Trophoblast cell (in vitro differentiated cells and primary cell): Measurements from ENCODE around the gene TARBP2.

Experiments
- DNase-seq, 2 donors: peaks; one replicate each; pipeline ENCODE4 v3.0.0-alpha.2; 2016
- H2AFZ ChIP-seq: 2 replicates; pipeline ENCODE4 v1.6.1; 2013; ENCODE audit warnings: low read length, moderate library complexity, mild to moderate bottlenecking; ENCODE audit not compliant: insufficient read depth, poor library complexity
- H2AK5ac ChIP-seq: 2 replicates; pipeline ENCODE4 v1.6.1; 2013; ENCODE audit warnings: mild to moderate bottlenecking, low read length
- H2BK120ac ChIP-seq: 2 replicates; pipeline ENCODE4 v1.6.1; 2013; ENCODE audit warnings: low read length, mild to moderate bottlenecking, moderate library complexity; ENCODE audit not compliant: insufficient read depth, poor library complexity
- H2BK12ac ChIP-seq: 2 replicates; pipeline ENCODE4 v1.6.1; 2013; ENCODE audit warnings: mild to moderate bottlenecking, low read length, moderate library complexity
- H2BK5ac ChIP-seq: 2 replicates; pipeline ENCODE4 v1.6.1; 2013; ENCODE audit warnings: low read length, low read depth, moderate library complexity, mild to moderate bottlenecking; ENCODE audit not compliant: poor library complexity
- H3K14ac ChIP-seq: 2 replicates; pipeline ENCODE4 v1.6.1; 2013; ENCODE audit warnings: mild to moderate bottlenecking, low read length
- H3K18ac ChIP-seq: 2 replicates; pipeline ENCODE4 v1.6.1; 2013; ENCODE audit warnings: mild to moderate bottlenecking, low read length
- H3K23ac ChIP-seq: 2 replicates; pipeline ENCODE4 v1.6.1; 2013; ENCODE audit warnings: low read length
- H3K27ac ChIP-seq: 2 replicates; pipeline ENCODE4 v1.5.1; 2013; ENCODE audit warnings: low read depth, mild to moderate bottlenecking, inconsistent platforms, low read length, moderate library complexity
- H3K27me3 ChIP-seq: 2 replicates; pipeline ENCODE4 v1.6.1; 2013; ENCODE audit warnings: inconsistent platforms, mild to moderate bottlenecking, low read length, moderate library complexity; ENCODE audit not compliant: insufficient read depth
- H3K36me3 ChIP-seq, 2 experiments: 1 replicate in 1 of 2; 2 replicates in 1 of 2; pipeline ENCODE4 v1.6.1; 2013; ENCODE audit warnings: low read length in 2 of 2, mild to moderate bottlenecking in 2 of 2, moderate library complexity in 1 of 2; ENCODE audit not compliant: insufficient read depth in 2 of 2, control insufficient read depth in 1 of 2
- H3K4ac ChIP-seq: 2 replicates; pipeline ENCODE4 v1.6.1; 2013; ENCODE audit warnings: low read depth, mild to moderate bottlenecking, low read length, moderate library complexity
- H3K4me1 ChIP-seq, 2 experiments: 1 replicate in 1 of 2; 2 replicates in 1 of 2; pipeline ENCODE4 v1.6.1; 2013; ENCODE audit warnings: low read length in 2 of 2, mild to moderate bottlenecking in 2 of 2, moderate library complexity in 1 of 2; ENCODE audit not compliant: insufficient read depth in 2 of 2, control insufficient read depth in 1 of 2
- H3K4me2 ChIP-seq: 2 replicates; pipeline ENCODE4 v1.6.1; 2013; ENCODE audit warnings: inconsistent platforms, mild to moderate bottlenecking, low read length, moderate library complexity
- H3K4me3 ChIP-seq: 2 replicates; pipeline ENCODE4 v1.5.1; 2013; ENCODE audit warnings: mild to moderate bottlenecking, low read depth, low read length, inconsistent platforms
- H3K79me1 ChIP-seq: one replicate; pipeline ENCODE4 v1.6.1; 2013; ENCODE audit warnings: low read length
- H3K79me2 ChIP-seq: 2 replicates; pipeline ENCODE4 v1.6.1; 2013; ENCODE audit warnings: low read length, mild to moderate bottlenecking; ENCODE audit not compliant: control insufficient read depth, insufficient read depth, poor library complexity
- H3K9ac ChIP-seq: 2 replicates; pipeline ENCODE4 v1.6.1; 2013; ENCODE audit warnings: mild to moderate bottlenecking, low read length
- H3K9me3 ChIP-seq: 2 replicates; pipeline ENCODE4 v1.6.1; 2013; ENCODE audit warnings: low read depth, mild to moderate bottlenecking, control low read depth, inconsistent platforms, low read length; ENCODE audit not compliant: insufficient read depth
- H4K12ac ChIP-seq: 2 replicates; pipeline ENCODE4 v1.6.1; 2013; ENCODE audit warnings: low read depth, mild to moderate bottlenecking, low read length, moderate library complexity
- H4K8ac ChIP-seq: 2 replicates; pipeline ENCODE4 v1.6.1; 2013; ENCODE audit warnings: low read depth, mild to moderate bottlenecking, low read length, moderate library complexity
- H4K91ac ChIP-seq: one replicate; pipeline ENCODE4 v1.6.1; 2013; ENCODE audit warnings: low read depth, mild to moderate bottlenecking, low read length, moderate library complexity
- WGBS: extraction: QIAGEN DNeasy Blood & Tissue Kit; methylation state at CpG from one replicate; pipeline ENCODE4 v1.1.7; 2013; ENCODE audit warnings: missing lambda C conversion rate; ENCODE audit not compliant: insufficient read length, insufficient coverage; ENCODE audit errors: extremely low coverage; 5-methylcytosine and 5-hydroxymethylcytosine counted together

The TARBP2 gene

DNA sequence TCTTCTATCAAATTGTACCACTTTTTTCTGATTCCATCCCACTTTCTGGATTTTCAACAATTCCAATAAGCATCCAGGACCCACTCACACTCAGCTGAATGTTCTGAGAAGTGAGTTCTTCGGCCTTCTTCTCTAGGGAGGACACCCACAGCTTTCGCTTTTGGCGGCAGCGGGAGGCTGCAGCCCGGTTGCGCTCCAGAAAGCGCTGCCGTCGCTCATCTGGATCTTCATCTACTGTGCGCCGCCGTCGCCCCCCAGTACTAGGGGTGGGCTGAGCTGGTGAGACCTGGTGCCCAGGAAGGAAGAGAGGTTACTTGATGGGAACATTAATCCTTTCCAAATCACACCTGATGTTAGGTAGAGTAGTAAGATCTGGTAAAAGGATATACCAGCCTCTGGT lies 23.4 kb downstream of the TARBP2 start:
- Histone ChIP-seq H4K8ac (no peak overlapping the region), H3K4me1 (no peaks in the 10 kb centered on the region), H2AFZ (no peak overlapping the region), H3K9me3 (no peaks in the 10 kb centered on the region), H3K18ac (no peak overlapping the region), H3K79me2 (no peaks in the 10 kb centered on the region), H2BK120ac (no peak overlapping the region), H3K23ac (no peak overlapping the region), H3K4me2 (no peak overlapping the region), H2AK5ac (no peak overlapping the region), H3K9ac (peak overlapping the region; percentile 64), H3K36me3 (peaks cover 16 to 24% of the 10 kb centered on the region in 2 experiments), H3K4ac (no peak overlapping the region), H3K79me1 (no peaks in the 10 kb centered on the region), H3K14ac (no peak overlapping the region), H3K27me3 (no peaks in the 10 kb centered on the region), H2BK12ac (no peak overlapping the region), H4K12ac (no peak overlapping the region), H4K91ac (no peak overlapping the region), H3K27ac (no peak overlapping the region), H3K4me3 (no peak overlapping the region), H2BK5ac (no peak overlapping the region)
- no CpG with 5 or more reads among the region's 13 CpGs for WGBS
- DNase-seq, result no peak

- H4K91ac ChIP-seq, result no peak overlapping the region
- no peaks in the 10 kb centered on the region for H3K27me3 ChIP-seq
- no peak overlapping the region for H4K12ac ChIP-seq
- no peaks in the 10 kb centered on the region for H3K9me3 ChIP-seq
- no peak overlapping the region for H3K4me2 ChIP-seq
- peaks cover 24 to 27% of the 10 kb centered on the region in 2 experiments for H3K36me3 ChIP-seq
- no peak overlapping the region for H2AFZ ChIP-seq
- no peak overlapping the region for H3K9ac ChIP-seq
- H2BK5ac ChIP-seq, result no peak overlapping the region
- no peak overlapping the region for H2BK12ac ChIP-seq
- no peak for DNase-seq
- H4K8ac ChIP-seq, result no peak overlapping the region
- H3K23ac ChIP-seq, result no peak overlapping the region
- H3K79me1 ChIP-seq, result no peaks in the 10 kb centered on the region
- no peak overlapping the region for H3K18ac ChIP-seq
- WGBS, result no CpG with 5 or more reads among the region's 2 CpGs
- no peak overlapping the region for H2BK120ac ChIP-seq
- no peak overlapping the region for H3K27ac ChIP-seq
- no peak overlapping the region for H3K4me3 ChIP-seq
- H3K79me2 ChIP-seq, result no peaks in the 10 kb centered on the region
- no peak overlapping the region for H3K4ac ChIP-seq
- H2AK5ac ChIP-seq, result no peak overlapping the region
- no peaks in the 10 kb centered on the region for H3K4me1 ChIP-seq
- H3K14ac ChIP-seq, result no peak overlapping the region
Measured at GRCh38 chr12:53530061-53530460, 29.0 kb downstream of the TARBP2 start.

GRCh38 chr12:53530920-53531319 lies 29.8 kb downstream of the TARBP2 start:
- no peaks in the 10 kb centered on the region for H3K27me3 ChIP-seq
- no peak overlapping the region for H3K18ac ChIP-seq
- H3K27ac ChIP-seq, result no peak overlapping the region
- H3K79me1 ChIP-seq, result no peaks in the 10 kb centered on the region
- no peaks in the 10 kb centered on the region for H3K79me2 ChIP-seq
- no peak overlapping the region for H4K8ac ChIP-seq
- H2BK5ac ChIP-seq, result no peak overlapping the region
- peaks cover 27% of the 10 kb centered on the region in 2 experiments for H3K36me3 ChIP-seq
- H3K4me2 ChIP-seq, result no peak overlapping the region
- WGBS, result no CpG with 5 or more reads among the region's 4 CpGs
- H3K14ac ChIP-seq, result no peak overlapping the region
- H3K9me3 ChIP-seq, result no peaks in the 10 kb centered on the region
- peak; percentile 57 to 76 for DNase-seq
- no peak overlapping the region for H2BK12ac ChIP-seq
- no peak overlapping the region for H2BK120ac ChIP-seq
- no peak overlapping the region for H3K4me3 ChIP-seq
- no peak overlapping the region for H3K9ac ChIP-seq
- no peak overlapping the region for H3K23ac ChIP-seq
- no peak overlapping the region for H2AFZ ChIP-seq
- no peak overlapping the region for H2AK5ac ChIP-seq
- H4K12ac ChIP-seq, result no peak overlapping the region
- no peaks in the 10 kb centered on the region for H3K4me1 ChIP-seq
- H3K4ac ChIP-seq, result no peak overlapping the region
- H4K91ac ChIP-seq, result no peak overlapping the region

- H3K27me3 ChIP-seq, result no peaks in the 10 kb centered on the region
- H2BK120ac ChIP-seq, result no peak overlapping the region
- no peak overlapping the region for H3K4ac ChIP-seq
- no peak for DNase-seq
- H3K4me1 ChIP-seq, result no peaks in the 10 kb centered on the region
- no peak overlapping the region for H3K4me2 ChIP-seq
- no peaks in the 10 kb centered on the region for H3K9me3 ChIP-seq
- H3K79me2 ChIP-seq, result no peaks in the 10 kb centered on the region
- H3K36me3 ChIP-seq, result peaks cover 27 to 28% of the 10 kb centered on the region in 2 experiments
- no peak overlapping the region for H3K14ac ChIP-seq
- no peak overlapping the region for H3K4me3 ChIP-seq
- H2AK5ac ChIP-seq, result no peak overlapping the region
- H4K8ac ChIP-seq, result no peak overlapping the region
- no peak overlapping the region for H3K9ac ChIP-seq
- no peak overlapping the region for H2BK12ac ChIP-seq
- H3K23ac ChIP-seq, result no peak overlapping the region
- no peak overlapping the region for H3K18ac ChIP-seq
- no peak overlapping the region for H4K91ac ChIP-seq
- no peak overlapping the region for H3K27ac ChIP-seq
- no peaks in the 10 kb centered on the region for H3K79me1 ChIP-seq
- no peak overlapping the region for H2BK5ac ChIP-seq
- no peak overlapping the region for H4K12ac ChIP-seq
- no CpG with 5 or more reads among the region's 3 CpGs for WGBS
- no peak overlapping the region for H2AFZ ChIP-seq
Measured at GRCh38 chr12:53532021-53532420, 30.9 kb downstream of the TARBP2 start.
